Endothelial cell of umbilical vein (primary cell): ENCODE results near the gene MYO16. TPM values are rescaled to one million over a fixed set of nuclear protein-coding genes. Genes with fewer than 3 reads are reported as not detected.

ENCODE experiments used
- BruUV-seq: library from RNA; stranded (reverse); fragments of 400-500 nt; replicated peaks from 2 replicates; lab custom pipeline; 2021; lab: Mats Ljungman, UMichigan
- CTCF ChIA-PET: fragments of 300-600, 350-600 bp; sonication (Branson Sonifier 250); formaldehyde crosslinking; loops from one replicate; lab custom pipeline; 2021; ENCODE audit warnings: antibody characterized with exemption, inconsistent platforms; lab: Charles Lee
- POLR2A ChIA-PET: fragments of 300-600, 350-600 bp; sonication (Branson Sonifier 250); formaldehyde crosslinking; loops from one replicate; lab custom pipeline; 2021; ENCODE audit warnings: antibody characterized with exemption, inconsistent platforms; lab: Charles Lee
- DNase-seq: peaks from one replicate; pipeline ENCODE4 v3.0.0-alpha.2; 2011; ENCODE audit warnings: low read depth, low spot score
- FAIRE-seq: peaks from 2 replicates; lab custom pipeline; 2011; peaks lifted over from hg19 to GRCh38; lab: Jason Lieb, UNC
- H2AFZ ChIP-seq: 2 replicates; pipeline ENCODE4 v1.6.0; 2012; ENCODE audit warnings: low read depth, low read length, control low read depth, inconsistent platforms
- H3K27ac ChIP-seq: 2 replicates; pipeline ENCODE4 v1.5.1; 2011; ENCODE audit warnings: low read depth, mild to moderate bottlenecking, control low read depth, low read length, moderate library complexity; ENCODE audit not compliant: insufficient read depth
- H3K27me3 ChIP-seq, 2 experiments: 2 replicates each; pipeline versions ENCODE4 v1.6.0 to v1.6.1; 2011; ENCODE audit warnings: low read length in 2 of 2, mixed read lengths in 1 of 2; ENCODE audit not compliant: control insufficient read depth in 2 of 2, insufficient read depth in 2 of 2
- H3K36me3 ChIP-seq, 2 experiments: 2 replicates in 1 of 2; 3 replicates in 1 of 2; pipeline ENCODE4 v1.5.1; 2011; ENCODE audit warnings: low read length in 2 of 2, mild to moderate bottlenecking in 1 of 2, moderate library complexity in 1 of 2; ENCODE audit not compliant: control insufficient read depth in 2 of 2, insufficient read depth in 2 of 2; ENCODE audit errors: extremely low read depth in 1 of 2
- H3K4me1 ChIP-seq: 3 replicates; pipeline ENCODE4 v1.5.1; 2011; ENCODE audit warnings: mild to moderate bottlenecking, low read length; ENCODE audit not compliant: control insufficient read depth, insufficient read depth; ENCODE audit errors: extremely low read depth
- H3K4me2 ChIP-seq: 2 replicates; pipeline ENCODE4 v1.6.1; 2011; ENCODE audit warnings: low read length, control low read depth, mixed read lengths; ENCODE audit not compliant: insufficient read depth
- H3K4me3 ChIP-seq, 3 experiments: fragments of 200-600 bp in 1 of 3; sonication (generic), shearing (Covaris generic) in 1 of 3; replicated peaks in 1 of 3; 2 replicates each; pipeline ENCODE4 v1.5.1; 2011 to 2016; ENCODE audit warnings: control low read depth in 3 of 3, low read length in 3 of 3, mild to moderate bottlenecking in 2 of 3, inconsistent platforms in 1 of 3, low read depth in 1 of 3, moderate library complexity in 1 of 3; ENCODE audit not compliant: insufficient read depth in 1 of 3
- H3K79me2 ChIP-seq: 2 replicates; pipeline ENCODE4 v1.6.0; 2012; ENCODE audit warnings: low read length, inconsistent platforms; ENCODE audit not compliant: control insufficient read depth, insufficient read depth
- H3K9ac ChIP-seq: replicated peaks from 2 replicates; pipeline ENCODE3; 2011; ENCODE audit warnings: low read length, control low read depth; ENCODE audit not compliant: insufficient read depth; ENCODE audit errors: extremely low read depth
- H3K9me1 ChIP-seq: replicated peaks from 3 replicates; pipeline ENCODE4 v1.6.0; 2011; ENCODE audit warnings: mild to moderate bottlenecking, low read length; ENCODE audit not compliant: control insufficient read depth, insufficient read depth; ENCODE audit errors: extremely low read depth
- H3K9me3 ChIP-seq: replicated peaks from 2 replicates; pipeline ENCODE4 v1.5.1; 2012; ENCODE audit warnings: low read length, inconsistent platforms; ENCODE audit not compliant: control insufficient read depth, insufficient read depth
- H4K20me1 ChIP-seq: replicated peaks from 2 replicates; pipeline ENCODE3; 2011; ENCODE audit warnings: mild to moderate bottlenecking, low read length; ENCODE audit not compliant: control insufficient read depth, insufficient read depth; ENCODE audit errors: extremely low read depth
- CTCF ChIP-seq, 2 donors: IDR thresholded peaks; 1 replicate in 1 of 2; 2 replicates in 1 of 2; pipeline ENCODE4 v1.5.1; 2011; ENCODE audit warnings: low read length in 2 of 2, mild to moderate bottlenecking in 2 of 2, moderate library complexity in 2 of 2, control low read depth in 1 of 2, inconsistent platforms in 1 of 2, low read depth in 1 of 2; ENCODE audit not compliant: insufficient read depth in 1 of 2; ENCODE audit errors: extremely low read depth in 1 of 2
- EZH2 ChIP-seq: IDR thresholded peaks from 2 replicates; pipeline ENCODE4 v1.6.1; 2012; ENCODE audit warnings: borderline replicate concordance, low read depth, mild to moderate bottlenecking, moderate library complexity, low read length, inconsistent platforms; ENCODE audit not compliant: severe bottlenecking
- FOS ChIP-seq: IDR thresholded peaks from 2 replicates; pipeline ENCODE4 v1.6.1; 2011; ENCODE audit warnings: mild to moderate bottlenecking, low read length, moderate library complexity, borderline replicate concordance; ENCODE audit not compliant: insufficient read depth
- GATA2 ChIP-seq: IDR thresholded peaks from 2 replicates; pipeline ENCODE4 v1.7.0; 2011; ENCODE audit warnings: low read depth, mild to moderate bottlenecking, moderate library complexity, mixed read lengths, low read length; ENCODE audit not compliant: insufficient read length, insufficient read depth
- JUN ChIP-seq: IDR thresholded peaks from 2 replicates; pipeline ENCODE4 v1.6.1; 2011; ENCODE audit warnings: borderline replicate concordance, low read depth; ENCODE audit not compliant: insufficient read length, insufficient read depth
- MAX ChIP-seq: IDR thresholded peaks from 2 replicates; pipeline ENCODE4 v1.6.1; 2011; ENCODE audit not compliant: insufficient read depth, insufficient read length
- MYC ChIP-seq: IDR thresholded peaks from one replicate; pipeline ENCODE4 v1.6.1; 2011; ENCODE audit warnings: mild to moderate bottlenecking, low read depth, low read length
- POLR2A ChIP-seq: IDR thresholded peaks from 2 replicates; pipeline ENCODE4 v1.6.1; 2012; ENCODE audit warnings: low read depth, mild to moderate bottlenecking, control low read depth, low read length
- POLR2AphosphoS5 ChIP-seq: IDR thresholded peaks from 2 replicates; pipeline ENCODE4 v1.6.1; 2012; ENCODE audit warnings: low read depth, mild to moderate bottlenecking, control low read depth, low read length, moderate library complexity; ENCODE audit not compliant: insufficient read depth
- dilution Hi-C: fragments of 300-500 bp; cut with MboI; formaldehyde crosslinking; loops from one replicate; pipeline ENCODE4 v1.15.0; 2019; ENCODE audit warnings: low sequenced_read_pairs; ENCODE audit not compliant: extremely low pct_ligation_motif_present
- intact Hi-C: fragments of 100-400 bp; cut with micrococcal nuclease; formaldehyde crosslinking; loops from one replicate; pipeline ENCODE4 v1.10.0; 2022
- polyA plus RNA-seq, 4 experiments: library from polyadenylated mRNA; depleted of rRNA in 3 of 4; stranded (reverse) in 3 of 4; unstranded in 1 of 4; fragments of >200 nt; gene quantifications; 2 replicates each; pipeline versions ENCODE4 v1.2.1 to v1.2.3, GENCODE V29; 2011 to 2012; ENCODE audit warnings: missing spikeins in 1 of 4
- total RNA-seq: library from RNA; stranded (reverse); gene quantifications from 2 replicates; pipeline ENCODE4 v1.2.3, GENCODE V29; 2021

MYO16 gene
- total and polyA plus RNA-seq, 2 donors (not counting 3 experiments of a cell fraction or from before 2014, with no cell fraction given): 0.03 to 0.04 TPM

DNA sequence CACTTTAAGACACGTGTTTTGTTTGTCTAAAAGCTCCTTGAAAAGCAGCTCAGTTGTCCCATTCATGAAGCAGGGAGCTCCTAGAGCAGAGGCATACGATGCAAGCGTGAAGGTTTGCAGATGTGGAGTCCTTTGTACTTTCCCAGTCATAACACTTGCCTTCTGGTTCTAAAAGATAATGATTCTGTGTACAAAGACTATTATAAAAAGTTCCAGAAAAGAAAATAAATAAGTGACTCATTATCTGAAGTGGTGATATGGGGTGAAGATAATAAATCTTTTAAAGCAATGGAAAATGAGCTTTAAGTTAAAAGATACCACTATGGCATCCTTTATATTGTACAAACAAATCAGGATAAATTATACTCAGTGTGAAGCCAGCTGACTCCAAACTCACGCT, 569.9 kb downstream of the MYO16 start:
- Histone ChIP-seq H3K36me3 (no peaks in the 10 kb centered on the region), H3K9me1 (no peaks in the 10 kb centered on the region), H2AFZ (no peak overlapping the region), H3K9ac (no peak overlapping the region), H4K20me1 (no peaks in the 10 kb centered on the region), H3K4me1 (peaks cover 24% of the 10 kb centered on the region), H3K27ac (peak overlapping the region; percentile 10), H3K27me3 (no peaks in the 10 kb centered on the region), H3K79me2 (no peaks in the 10 kb centered on the region), H3K4me3 (no peak overlapping the region), H3K4me2 (no peak overlapping the region), H3K9me3 (no peaks in the 10 kb centered on the region)
- FAIRE-seq (peak; percentile 42), DNase-seq (peak; percentile 76)
- POLR2A ChIA-PET: interaction anchor here (1.2 kb wide), 1 partner anchor 44 kb away, joined by 6 read pairs; no protein-coding TSS in a partner anchor
- dilution Hi-C loops: no loop called here
- CTCF ChIA-PET: interaction anchor here (0.7 to 2.1 kb wide), 5 partner anchors 14 to 284 kb away, joined by 3 to 5 read pairs (median 3); no protein-coding TSS in a partner anchor
- intact Hi-C loops: loop anchor here (1.0 to 2.0 kb wide), 4 partner anchors 43 to 150 kb away; no protein-coding TSS in a partner anchor
- TF ChIP-seq JUN (peak; percentile 42), FOS (no peak)
- BruUV-seq: no TSS peak

GRCh38 chr13:109200556-109200955, 571.1 kb downstream of the MYO16 start:
- no peak overlapping the region for H3K4me3 ChIP-seq
- CTCF ChIA-PET: no interaction called here
- H3K9me1 ChIP-seq: no peaks in the 10 kb centered on the region
- no peak overlapping the region for H2AFZ ChIP-seq
- TF ChIP-seq CTCF (IDR thresholded peaks at IDR 0.05; ENCODE audit: extremely low read depth in 1 of 2, insufficient read depth in 1 of 2, low read depth in 1 of 2, low read length in 2 of 2) (no peak), JUN (no peak), MYC (no peak), POLR2AphosphoS5 (no peak), POLR2A (no peak), GATA2 (no peak), EZH2 (no peak), MAX (no peak), FOS (no peak)
- no peak overlapping the region for H3K9ac ChIP-seq
- dilution Hi-C loops (no loop called here), intact Hi-C loops (loop anchor here (5.0 kb wide), 1 partner anchor 582 kb away; no protein-coding TSS in a partner anchor)
- BruUV-seq: no TSS peak
- H3K27me3 ChIP-seq: no peaks in the 10 kb centered on the region
- H3K4me2 ChIP-seq: no peak overlapping the region
- DNase-seq (peak; percentile 4), FAIRE-seq (no peak)
- no peaks in the 10 kb centered on the region for H3K79me2 ChIP-seq
- H4K20me1 ChIP-seq: no peaks in the 10 kb centered on the region
- POLR2A ChIA-PET: no interaction called here
- H3K36me3 ChIP-seq: no peaks in the 10 kb centered on the region
- H3K4me1 ChIP-seq: peaks cover 36% of the 10 kb centered on the region
- no peak overlapping the region for H3K27ac ChIP-seq
- H3K9me3 ChIP-seq: no peaks in the 10 kb centered on the region
